ENCODE results near the gene KIF1A. TPM values are rescaled to one million over a fixed set of nuclear protein-coding genes. Genes with fewer than 3 reads are reported as not detected.

KIF1A gene
- total RNA-seq, 1 experiment from 2014 or later, result 298 TPM

GRCh38 chr2:240840435-240841060 is 20.5 kb upstream of the KIF1A start:
- Mint-ChIP-seq H3K9me3 (ENCODE audit: low read depth, unreplicated experiment) (peaks cover 9% of the 10 kb centered on the region), H3K27me3 (ENCODE audit: unreplicated experiment) (peaks cover 80% of the 10 kb centered on the region), H3K27ac (ENCODE audit: unreplicated experiment) (no peak overlapping the region), H3K4me3 (ENCODE audit: low read depth, unreplicated experiment) (no peak overlapping the region), H3K36me3 (ENCODE audit: insufficient read depth, unreplicated experiment) (no peaks in the 10 kb centered on the region), H3K4me1 (ENCODE audit: low read depth, unreplicated experiment) (no peaks in the 10 kb centered on the region)
- CTCF ChIA-PET, result interaction anchor here (0.8 to 2.1 kb wide), 14 partner anchors 10 to 780 kb away, joined by 3 to 15 read pairs (median 4); partner anchors contain the start of gene CAPN10
- peak; percentile 86 for TF ChIP-seq CTCF (IDR thresholded peaks at IDR 0.05; ENCODE audit: unreplicated experiment)
- intact Hi-C loops (cut with micrococcal nuclease; ENCODE audit: unreplicated experiment), result no loop called here
- no TSS peak for BruUV-seq (replicated peaks)
- peak; percentile 87 for DNase-seq

DNA sequence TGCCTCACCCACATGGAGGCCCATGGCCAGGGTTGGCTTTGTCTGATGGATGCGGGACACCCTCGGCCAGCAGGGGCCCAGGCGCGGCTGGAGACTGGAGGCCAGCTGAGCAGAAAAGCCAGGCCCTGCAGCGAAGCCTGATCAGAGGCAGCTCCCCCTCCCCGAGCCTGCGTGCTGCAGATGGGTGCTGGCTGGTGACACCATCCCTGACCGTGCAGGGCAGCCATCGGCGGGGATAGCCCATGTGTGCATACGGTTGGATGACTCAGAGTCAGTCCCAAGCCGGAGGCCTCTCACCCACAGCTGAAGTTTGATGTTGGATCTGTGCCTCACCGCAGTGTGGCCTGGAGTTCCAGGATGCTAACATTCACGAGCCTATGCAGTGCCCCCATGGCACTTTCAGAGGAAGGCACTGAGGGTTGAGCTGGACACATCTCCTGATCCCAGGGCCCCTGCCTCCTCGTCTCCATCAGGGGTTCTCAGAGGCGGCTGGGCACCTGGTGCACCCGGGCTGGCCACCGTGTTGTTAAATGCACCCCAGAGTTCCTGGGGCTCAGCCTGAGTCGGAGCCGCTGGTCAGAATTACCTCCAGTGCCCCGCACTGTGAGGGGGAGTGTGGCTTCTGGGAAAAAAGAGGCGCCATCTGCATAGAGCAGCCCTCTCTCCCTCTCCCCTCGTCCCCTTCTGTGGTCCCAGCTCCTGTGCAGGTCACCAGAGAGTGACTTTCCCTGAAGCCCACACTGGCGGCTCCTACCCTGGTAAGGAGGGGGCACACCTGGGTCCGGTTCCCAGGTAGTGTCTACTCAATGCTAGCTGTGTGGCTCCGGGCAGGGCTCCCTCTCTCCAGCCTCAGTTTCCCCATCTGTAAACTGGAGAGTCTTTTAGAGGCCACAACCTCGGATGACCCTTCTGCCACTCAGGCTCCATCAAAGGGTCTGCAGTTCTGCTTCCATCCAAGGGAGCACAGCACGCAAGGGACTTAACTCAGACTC is 19.4 kb upstream of the KIF1A start:
- no peak overlapping the region for H3K27ac Mint-ChIP-seq (ENCODE audit: unreplicated experiment)
- intact Hi-C loops (cut with micrococcal nuclease; ENCODE audit: unreplicated experiment), result no loop called here
- DNase-seq, result no peak
- TF ChIP-seq CTCF (IDR thresholded peaks at IDR 0.05; ENCODE audit: unreplicated experiment), result no peak
- H3K4me3 Mint-ChIP-seq (ENCODE audit: low read depth, unreplicated experiment), result no peak overlapping the region
- CTCF ChIA-PET, result interaction anchor here (0.8 to 2.1 kb wide), 11 partner anchors 23 to 325 kb away, joined by 3 to 15 read pairs (median 4); partner anchors contain the start of gene CAPN10
- no peaks in the 10 kb centered on the region for H3K36me3 Mint-ChIP-seq (ENCODE audit: insufficient read depth, unreplicated experiment)
- H3K9me3 Mint-ChIP-seq (ENCODE audit: low read depth, unreplicated experiment), result peaks cover 5% of the 10 kb centered on the region
- no peaks in the 10 kb centered on the region for H3K4me1 Mint-ChIP-seq (ENCODE audit: low read depth, unreplicated experiment)
- no TSS peak for BruUV-seq (replicated peaks)
- peaks cover 80% of the 10 kb centered on the region for H3K27me3 Mint-ChIP-seq (ENCODE audit: unreplicated experiment)

DNA sequence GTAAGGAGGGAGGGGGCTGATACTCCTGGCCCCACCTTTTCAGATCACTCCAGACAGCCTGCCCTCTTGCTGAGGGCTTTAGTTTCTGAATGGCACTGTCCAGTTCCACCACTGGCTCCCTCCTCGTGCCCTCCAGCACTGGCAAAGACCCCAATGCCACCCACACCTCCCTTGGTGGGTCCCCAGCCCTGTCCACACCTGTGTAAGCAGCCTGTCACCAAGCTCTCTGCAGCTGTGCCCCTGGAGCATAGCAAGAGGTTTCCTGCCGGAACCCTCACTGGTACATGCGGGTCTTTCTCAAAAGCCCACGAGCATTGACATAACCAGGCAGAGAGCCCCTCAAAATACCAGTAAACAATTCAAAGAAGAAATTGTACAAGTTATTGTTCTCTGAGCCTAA is 17.6 kb upstream of the KIF1A start:
- no peak for DNase-seq
- BruUV-seq (replicated peaks), result no TSS peak
- intact Hi-C loops (cut with micrococcal nuclease; ENCODE audit: unreplicated experiment), result no loop called here
- no peak for TF ChIP-seq CTCF (IDR thresholded peaks at IDR 0.05; ENCODE audit: unreplicated experiment)
- Mint-ChIP-seq H3K27ac (ENCODE audit: unreplicated experiment) (no peak overlapping the region), H3K4me3 (ENCODE audit: low read depth, unreplicated experiment) (no peak overlapping the region), H3K27me3 (ENCODE audit: unreplicated experiment) (peaks cover 78% of the 10 kb centered on the region), H3K4me1 (ENCODE audit: low read depth, unreplicated experiment) (no peaks in the 10 kb centered on the region), H3K36me3 (ENCODE audit: insufficient read depth, unreplicated experiment) (no peaks in the 10 kb centered on the region), H3K9me3 (ENCODE audit: low read depth, unreplicated experiment) (no peaks in the 10 kb centered on the region)
- CTCF ChIA-PET, result no interaction called here

- CTCF ChIA-PET, result no interaction called here
- Mint-ChIP-seq H3K27me3 (ENCODE audit: unreplicated experiment) (peaks cover 73% of the 10 kb centered on the region), H3K27ac (ENCODE audit: unreplicated experiment) (no peak overlapping the region), H3K4me3 (ENCODE audit: low read depth, unreplicated experiment) (no peak overlapping the region), H3K4me1 (ENCODE audit: low read depth, unreplicated experiment) (no peaks in the 10 kb centered on the region), H3K9me3 (ENCODE audit: low read depth, unreplicated experiment) (no peaks in the 10 kb centered on the region), H3K36me3 (ENCODE audit: insufficient read depth, unreplicated experiment) (no peaks in the 10 kb centered on the region)
- BruUV-seq (replicated peaks), result no TSS peak
- intact Hi-C loops (cut with micrococcal nuclease; ENCODE audit: unreplicated experiment), result no loop called here
- DNase-seq, result peak; percentile 22
- TF ChIP-seq CTCF (IDR thresholded peaks at IDR 0.05; ENCODE audit: unreplicated experiment), result no peak
These were observed 16.9 kb upstream of the KIF1A start for GRCh38 chr2:240836781-240837467.
